GM21786 (cell line): ENCODE measurements around the gene MXD4.

Experiments
- ATAC-seq: cut with Tn5 transposase; IDR thresholded peaks from one replicate; pipeline ENCODE4 v1.9.1; 2021; ENCODE audit not compliant: unreplicated experiment

The MXD4 gene

GRCh38 chr4:2261853-2262144 lies at the start of gene MXD4:
TSS of gene MXD4 (minus strand) at chr4:2262109. CDS start at chr4:2261980, 129 bp downstream.
- ATAC-seq: peak; percentile 1

GRCh38 chr4:2306773-2307410 lies 45.0 kb upstream of the MXD4 start:
- ATAC-seq: no peak

- no peak for ATAC-seq
These were observed 44.0 kb upstream of the MXD4 start for GRCh38 chr4:2305766-2306501.

- ATAC-seq: no peak
These were observed 43.1 kb upstream of the MXD4 start for GRCh38 chr4:2304877-2305561.

GRCh38 chr4:2304321-2304876 lies 42.5 kb upstream of the MXD4 start:
- ATAC-seq: no peak

- ATAC-seq: no peak
These were observed 41.9 kb upstream of the MXD4 start for GRCh38 chr4:2303686-2304320.

GRCh38 chr4:2303121-2303685 lies 41.3 kb upstream of the MXD4 start:
- ATAC-seq: no peak

- ATAC-seq: no peak
These were observed 40.6 kb upstream of the MXD4 start for GRCh38 chr4:2302387-2303119.

GRCh38 chr4:2301806-2302205 lies 39.9 kb upstream of the MXD4 start:
- ATAC-seq: no peak

GRCh38 chr4:2301225-2301642 lies 39.3 kb upstream of the MXD4 start:
- no peak for ATAC-seq

- no peak for ATAC-seq
These were observed 38.7 kb upstream of the MXD4 start for GRCh38 chr4:2300431-2301224.

- ATAC-seq: no peak
These were observed 37.9 kb upstream of the MXD4 start for GRCh38 chr4:2299794-2300193.

- ATAC-seq: no peak
These were observed 36.7 kb upstream of the MXD4 start for GRCh38 chr4:2298532-2298991.

GRCh38 chr4:2297606-2298531 lies 36.0 kb upstream of the MXD4 start:
- ATAC-seq: no peak

- ATAC-seq: no peak
These were observed 35.0 kb upstream of the MXD4 start for GRCh38 chr4:2296631-2297601.

GRCh38 chr4:2295900-2296442 lies 34.1 kb upstream of the MXD4 start:
- no peak for ATAC-seq

- no peak for ATAC-seq
These were observed 33.6 kb upstream of the MXD4 start for GRCh38 chr4:2295500-2295899.
